ENCODE data around the gene VIPR2. TPM values are rescaled to one million over a fixed set of nuclear protein-coding genes. Genes with fewer than 3 reads are reported as not detected.

VIPR2 gene
- total and polyA plus RNA-seq, 2 donors, result 6.9 to 22.8 TPM

GRCh38 chr7:158979023-158979529 is 165.6 kb downstream of the VIPR2 start:
- WGBS, result 98% methylated on average over 18 of the region's 18 CpGs
- H3K9me3 ChIP-seq (ENCODE audit: control insufficient read depth in 2 of 2, insufficient read depth in 1 of 2, low read length in 1 of 2), result peaks cover 11 to 55% of the 10 kb centered on the region in 2 donors
- H3K4me1 ChIP-seq (ENCODE audit: control insufficient read depth in 2 of 2, insufficient read depth in 2 of 2, low read length in 2 of 2), result peaks cover 10 to 27% of the 10 kb centered on the region in 2 donors
- H3K36me3 ChIP-seq (ENCODE audit: control insufficient read depth in 2 of 2, insufficient read depth in 2 of 2, low read length in 1 of 2), result no peaks in the 10 kb centered on the region
- no peak overlapping the region for H3K4me3 ChIP-seq (ENCODE audit: low read length in 2 of 2)
- no peak overlapping the region for H3K27ac ChIP-seq (ENCODE audit: low read depth in 1 of 2, low read length in 1 of 2)
- no peak for DNase-seq (ENCODE audit: low read depth in 6 of 9, low spot score in 9 of 9)
- H3K27me3 ChIP-seq (ENCODE audit: control insufficient read depth in 2 of 2, insufficient read depth in 1 of 2, low read length in 1 of 2), result no peaks in the 10 kb centered on the region

All from thymus (tissue), 11 donors.